Astrocyte of the hippocampus (primary cell): Measurements from ENCODE around the gene ENTPD2.

ENCODE experiments used
- DNase-seq: peaks from one replicate; pipeline ENCODE4 v3.0.0; 2011; ENCODE audit warnings: low read depth, low spot score

ENTPD2 gene

GRCh38 chr9:137079401-137079787, 25.5 kb upstream of the ENTPD2 start:
- no peak for DNase-seq

- no peak for DNase-seq
Observed at GRCh38 chr9:137078701-137079400, 25.0 kb upstream of the ENTPD2 start.

DNA sequence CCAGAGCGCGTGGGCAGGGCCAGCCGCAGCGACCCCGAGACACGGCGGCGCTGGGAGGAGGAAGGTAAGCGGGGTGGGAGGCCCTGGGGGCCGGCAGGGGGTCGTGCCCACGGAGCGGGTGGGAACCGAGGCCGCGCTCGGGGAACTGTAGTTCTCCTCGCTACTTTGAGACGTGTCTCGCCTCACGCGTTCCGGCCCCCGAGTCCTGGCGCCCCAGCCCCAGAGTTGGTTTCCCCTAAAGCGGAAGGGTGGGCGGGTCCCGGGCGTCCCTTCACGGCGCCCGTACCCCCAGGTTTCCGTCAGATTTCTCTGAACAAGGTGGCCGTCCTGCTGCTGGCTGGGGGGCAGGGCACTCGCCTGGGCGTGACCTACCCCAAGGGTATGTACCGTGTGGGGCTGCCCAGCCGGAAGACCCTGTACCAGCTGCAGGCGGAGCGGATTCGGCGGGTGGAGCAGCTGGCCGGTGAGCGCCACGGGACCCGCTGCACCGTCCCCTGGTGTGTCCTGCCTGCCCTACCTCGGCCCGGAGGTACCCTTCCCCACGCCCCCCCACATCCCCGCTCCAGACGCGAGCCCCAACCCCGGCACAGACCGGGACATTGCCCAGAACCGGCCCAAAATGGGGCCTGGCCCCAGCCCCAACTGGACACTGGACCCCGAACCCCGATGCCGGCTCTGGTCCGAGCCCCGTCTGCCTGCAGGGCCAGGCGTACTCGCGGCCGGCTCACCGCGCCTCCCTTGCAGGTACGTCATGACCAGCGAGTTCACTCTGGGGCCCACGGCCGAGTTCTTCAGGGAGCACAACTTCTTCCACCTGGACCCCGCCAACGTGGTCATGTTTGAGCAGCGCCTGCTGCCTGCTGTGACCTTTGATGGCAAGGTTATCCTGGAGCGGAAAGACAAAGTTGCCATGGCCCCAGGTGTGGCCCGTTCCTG, 24.2 kb upstream of the ENTPD2 start:
- DNase-seq: peak; percentile 19

DNA sequence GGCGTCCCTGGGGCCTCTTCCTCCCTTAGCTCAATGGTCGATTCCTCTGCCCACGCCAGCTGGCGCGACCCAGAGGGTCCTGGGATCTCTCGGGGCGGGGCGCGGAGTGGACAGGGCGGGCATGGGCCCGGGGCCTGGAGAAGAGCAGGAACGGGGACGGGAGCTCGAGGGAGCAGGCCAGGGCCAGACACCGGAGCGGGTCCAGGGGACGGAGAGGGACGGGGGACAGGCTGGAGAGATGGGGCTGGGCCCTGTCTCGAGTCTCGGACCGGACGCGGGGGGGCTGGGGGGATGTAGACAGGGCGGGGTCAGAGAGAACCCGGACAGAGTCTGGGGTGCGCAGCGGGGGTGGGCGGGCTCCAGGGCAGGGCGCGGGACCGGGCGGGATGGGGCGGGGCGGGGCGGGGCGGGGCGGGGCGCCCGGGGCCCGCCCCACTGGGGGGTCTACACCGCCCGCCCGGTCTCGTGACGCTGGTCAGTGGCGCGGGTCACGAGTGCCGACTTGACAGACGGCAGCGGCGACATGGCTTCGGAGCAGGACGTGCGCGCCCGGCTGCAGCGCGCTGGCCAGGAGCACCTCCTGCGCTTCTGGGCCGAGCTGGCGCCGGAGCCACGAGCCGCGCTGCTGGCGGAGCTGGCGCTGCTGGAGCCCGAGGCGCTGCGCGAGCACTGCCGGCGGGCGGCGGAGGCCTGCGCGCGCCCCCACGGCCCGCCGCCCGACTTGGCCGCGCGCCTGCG, 23.3 kb upstream of the ENTPD2 start, which contains the start of gene UAP1L1:
UAP1L1 (plus strand) TSS at position 508 of the 738 bp plus-strand sequence; CDS start at position 524, 16 bp downstream.
- DNase-seq: peak; percentile 72

GRCh38 chr9:137076636-137077009, 22.8 kb upstream of the ENTPD2 start:
- DNase-seq: no peak

- no peak for DNase-seq
Observed at GRCh38 chr9:137075275-137075775, 21.5 kb upstream of the ENTPD2 start.

GRCh38 chr9:137074657-137075274, 20.9 kb upstream of the ENTPD2 start:
- no peak for DNase-seq

- no peak for DNase-seq
Observed at GRCh38 chr9:137073992-137074399, 20.1 kb upstream of the ENTPD2 start.

GRCh38 chr9:137071282-137071681, 17.4 kb upstream of the ENTPD2 start:
- DNase-seq: no peak

DNA sequence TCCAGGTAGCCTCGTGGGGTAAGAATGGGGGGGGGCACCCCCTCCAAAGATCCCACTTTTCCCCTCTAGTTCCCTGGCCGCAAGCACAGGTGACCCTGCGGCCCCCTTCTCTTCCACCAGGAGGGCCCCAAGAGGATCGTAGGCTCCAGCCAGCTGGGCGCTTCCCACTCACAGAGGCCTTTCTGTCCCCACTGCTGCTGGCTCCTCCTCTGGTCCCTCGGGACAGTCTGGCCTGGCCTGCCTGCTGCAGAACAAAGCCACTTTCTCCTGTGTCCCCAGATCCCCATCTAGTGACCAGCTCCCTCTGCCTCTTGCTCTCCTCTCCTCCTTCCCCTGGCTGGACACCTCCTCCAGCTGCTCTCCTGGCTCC, 17.0 kb upstream of the ENTPD2 start:
- DNase-seq: no peak

DNA sequence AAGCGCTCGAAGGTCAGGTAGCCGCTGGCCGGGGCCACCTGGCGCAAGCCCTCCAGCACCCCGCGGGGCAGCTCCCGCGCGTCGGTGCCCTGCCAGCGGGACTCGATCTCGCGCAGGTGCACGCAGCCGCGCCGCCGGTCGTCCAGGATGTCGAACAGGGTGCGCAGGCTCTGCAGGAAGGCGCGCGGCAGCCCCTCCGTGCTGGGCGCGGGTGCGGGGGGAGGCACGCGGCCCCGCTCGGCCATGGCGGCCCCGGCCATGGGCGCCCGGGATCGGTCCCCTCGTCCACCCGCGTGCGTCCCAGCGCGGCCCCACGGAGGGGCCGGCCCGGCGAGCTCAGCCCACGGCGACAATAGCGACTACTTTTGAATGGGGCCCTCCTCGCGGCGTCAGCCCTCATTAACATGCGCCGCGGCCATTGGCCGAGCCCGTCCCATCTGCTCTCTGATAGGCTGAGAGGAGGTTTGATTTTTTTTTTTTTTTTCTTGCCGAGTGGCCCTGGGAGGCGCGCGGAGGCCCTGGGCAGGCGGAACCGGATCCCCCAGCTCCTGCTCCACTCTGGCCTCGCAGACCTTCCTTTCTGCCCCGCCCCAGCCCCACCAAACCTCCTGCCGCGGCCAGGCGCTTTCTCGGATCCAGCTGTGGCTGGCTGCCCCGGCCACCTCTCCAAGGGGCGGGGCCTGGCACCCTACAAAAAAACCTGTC, 16.5 kb upstream of the ENTPD2 start, which contains the start of gene SAPCD2:
SAPCD2 (minus strand) TSS at position 357 of the 705 bp plus-strand sequence; CDS start at position 260, 97 bp downstream.
- peak; percentile 90 for DNase-seq

GRCh38 chr9:137069508-137070091, 15.7 kb upstream of the ENTPD2 start:
- no peak for DNase-seq

DNA sequence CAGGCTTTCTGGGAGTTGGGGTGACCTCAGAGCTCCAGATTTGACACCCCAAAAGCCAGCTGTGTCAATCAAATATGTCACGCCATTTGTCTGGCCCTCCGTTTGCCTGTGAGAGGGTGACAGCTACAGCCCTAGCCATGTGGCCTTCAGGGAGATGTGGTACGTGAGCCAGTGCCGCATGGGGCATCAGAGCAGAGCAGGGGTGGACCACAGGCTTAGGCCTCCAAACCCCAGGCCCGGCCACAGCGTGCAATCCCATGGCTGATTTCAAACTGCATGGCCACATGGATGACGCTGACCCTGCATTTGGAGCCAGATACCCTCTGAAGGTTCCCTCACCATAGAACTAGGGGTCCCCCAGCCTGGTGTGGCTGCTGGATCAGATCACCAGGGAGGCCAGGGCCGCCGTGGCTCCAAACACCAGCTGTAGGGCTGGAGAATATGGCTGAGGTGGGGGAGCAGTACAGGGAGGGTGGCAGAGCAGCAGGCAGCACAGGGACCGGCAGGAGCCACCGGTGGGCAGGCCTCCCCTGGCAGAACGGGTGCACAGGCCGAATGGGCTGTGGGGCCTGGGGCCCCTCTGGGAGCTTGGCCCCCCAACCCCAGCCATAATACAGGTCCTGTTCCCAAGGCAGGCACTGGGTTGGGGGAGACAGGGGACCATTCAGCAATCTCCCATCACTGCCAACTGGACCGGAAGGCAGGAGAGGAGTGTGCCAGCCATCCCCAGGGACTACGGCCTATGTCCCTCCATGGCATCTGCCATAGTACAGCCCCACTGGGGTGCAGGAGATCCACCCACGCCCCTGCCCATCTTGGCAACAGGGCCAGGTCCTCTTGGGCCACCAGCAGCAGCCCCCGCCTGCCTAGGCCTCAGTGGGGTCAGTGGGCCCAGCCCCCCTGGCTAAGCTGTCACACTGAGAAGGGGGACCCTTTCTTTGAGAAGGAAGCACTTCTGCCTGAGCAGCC, 15.0 kb upstream of the ENTPD2 start:
- no peak for DNase-seq

DNA sequence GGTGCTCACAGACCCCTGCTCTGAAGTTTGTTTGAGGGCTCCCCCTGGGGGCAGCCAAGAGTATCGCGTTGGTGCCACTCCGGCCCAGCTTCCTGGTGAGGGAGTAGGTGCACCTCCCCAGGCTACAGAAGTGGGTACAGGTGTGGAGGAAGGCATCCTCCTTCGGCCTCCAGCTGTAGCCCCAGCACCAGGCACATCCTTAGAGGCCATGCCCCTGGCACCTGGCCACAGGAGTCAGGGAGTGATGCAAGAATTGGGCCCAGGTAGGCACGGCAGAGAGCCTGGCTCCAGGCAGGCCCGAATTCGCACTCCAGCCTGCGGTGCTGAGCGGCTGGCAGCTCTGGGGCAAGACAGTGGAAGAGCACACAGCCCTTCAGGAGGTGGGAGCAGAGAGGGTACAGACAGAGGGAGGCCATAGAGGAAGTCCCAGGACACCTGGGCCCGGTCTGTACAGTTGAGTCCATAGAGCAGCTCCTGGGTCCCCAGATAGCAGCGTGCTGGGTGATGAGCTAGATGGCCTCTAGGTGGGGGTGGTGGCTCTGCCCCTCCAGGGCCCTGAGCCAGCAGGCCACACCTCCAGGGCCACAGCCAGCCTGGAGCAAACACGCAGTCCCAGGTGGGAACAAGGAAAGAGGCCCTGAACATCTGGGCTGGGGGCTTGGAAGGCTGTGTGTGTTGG, 14.1 kb upstream of the ENTPD2 start:
- DNase-seq: peak; percentile 87

GRCh38 chr9:137066096-137066861, 12.4 kb upstream of the ENTPD2 start:
- DNase-seq: no peak

- DNase-seq: no peak
Observed at GRCh38 chr9:137065336-137065967, 11.6 kb upstream of the ENTPD2 start.

DNA sequence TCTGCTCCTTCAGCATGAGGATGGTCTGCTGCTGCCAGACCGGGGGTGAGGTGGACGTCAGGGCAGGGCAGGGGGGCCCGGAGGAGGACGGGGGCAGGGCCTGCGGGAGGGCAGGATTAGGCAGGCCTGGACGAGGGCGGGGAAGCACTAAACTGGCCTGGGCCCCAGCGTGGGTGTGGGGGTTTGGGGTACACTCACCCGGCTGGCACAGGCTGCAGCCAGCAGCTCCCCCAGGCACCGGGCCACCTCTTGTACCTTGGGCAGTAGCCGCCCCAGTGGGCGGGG, 11.0 kb upstream of the ENTPD2 start:
- no peak for DNase-seq
